Endothelial cell of umbilical vein (primary cell): ENCODE measurements around the gene MTM1. TPM values are rescaled to one million over a fixed set of nuclear protein-coding genes. Genes with fewer than 3 reads are reported as not detected.

Experiments
- BruUV-seq: library from RNA; stranded (reverse); fragments of 400-500 nt; replicated peaks from 2 replicates; lab custom pipeline; 2021; lab: Mats Ljungman, UMichigan
- CTCF ChIA-PET: fragments of 300-600, 350-600 bp; sonication (Branson Sonifier 250); formaldehyde crosslinking; loops from one replicate; lab custom pipeline; 2021; ENCODE audit warnings: antibody characterized with exemption, inconsistent platforms; lab: Charles Lee
- POLR2A ChIA-PET: fragments of 300-600, 350-600 bp; sonication (Branson Sonifier 250); formaldehyde crosslinking; loops from one replicate; lab custom pipeline; 2021; ENCODE audit warnings: antibody characterized with exemption, inconsistent platforms; lab: Charles Lee
- DNase-seq: peaks from one replicate; pipeline ENCODE4 v3.0.0-alpha.2; 2011; ENCODE audit warnings: low read depth, low spot score
- FAIRE-seq: peaks from 2 replicates; lab custom pipeline; 2011; peaks lifted over from hg19 to GRCh38; lab: Jason Lieb, UNC
- H2AFZ ChIP-seq: 2 replicates; pipeline ENCODE4 v1.6.0; 2012; ENCODE audit warnings: low read depth, low read length, control low read depth, inconsistent platforms
- H3K27ac ChIP-seq: 2 replicates; pipeline ENCODE4 v1.5.1; 2011; ENCODE audit warnings: low read depth, mild to moderate bottlenecking, control low read depth, low read length, moderate library complexity; ENCODE audit not compliant: insufficient read depth
- H3K27me3 ChIP-seq, 2 experiments: 2 replicates each; pipeline versions ENCODE4 v1.6.0 to v1.6.1; 2011; ENCODE audit warnings: low read length in 2 of 2, mixed read lengths in 1 of 2; ENCODE audit not compliant: control insufficient read depth in 2 of 2, insufficient read depth in 2 of 2
- H3K36me3 ChIP-seq, 2 experiments: 2 replicates in 1 of 2; 3 replicates in 1 of 2; pipeline ENCODE4 v1.5.1; 2011; ENCODE audit warnings: low read length in 2 of 2, mild to moderate bottlenecking in 1 of 2, moderate library complexity in 1 of 2; ENCODE audit not compliant: control insufficient read depth in 2 of 2, insufficient read depth in 2 of 2; ENCODE audit errors: extremely low read depth in 1 of 2
- H3K4me1 ChIP-seq: 3 replicates; pipeline ENCODE4 v1.5.1; 2011; ENCODE audit warnings: mild to moderate bottlenecking, low read length; ENCODE audit not compliant: control insufficient read depth, insufficient read depth; ENCODE audit errors: extremely low read depth
- H3K4me2 ChIP-seq: 2 replicates; pipeline ENCODE4 v1.6.1; 2011; ENCODE audit warnings: low read length, control low read depth, mixed read lengths; ENCODE audit not compliant: insufficient read depth
- H3K4me3 ChIP-seq, 3 experiments: fragments of 200-600 bp in 1 of 3; sonication (generic), shearing (Covaris generic) in 1 of 3; replicated peaks in 1 of 3; 2 replicates each; pipeline ENCODE4 v1.5.1; 2011 to 2016; ENCODE audit warnings: control low read depth in 3 of 3, low read length in 3 of 3, mild to moderate bottlenecking in 2 of 3, inconsistent platforms in 1 of 3, low read depth in 1 of 3, moderate library complexity in 1 of 3; ENCODE audit not compliant: insufficient read depth in 1 of 3
- H3K79me2 ChIP-seq: 2 replicates; pipeline ENCODE4 v1.6.0; 2012; ENCODE audit warnings: low read length, inconsistent platforms; ENCODE audit not compliant: control insufficient read depth, insufficient read depth
- H3K9ac ChIP-seq: replicated peaks from 2 replicates; pipeline ENCODE3; 2011; ENCODE audit warnings: low read length, control low read depth; ENCODE audit not compliant: insufficient read depth; ENCODE audit errors: extremely low read depth
- H3K9me1 ChIP-seq: replicated peaks from 3 replicates; pipeline ENCODE4 v1.6.0; 2011; ENCODE audit warnings: mild to moderate bottlenecking, low read length; ENCODE audit not compliant: control insufficient read depth, insufficient read depth; ENCODE audit errors: extremely low read depth
- H3K9me3 ChIP-seq: replicated peaks from 2 replicates; pipeline ENCODE4 v1.5.1; 2012; ENCODE audit warnings: low read length, inconsistent platforms; ENCODE audit not compliant: control insufficient read depth, insufficient read depth
- H4K20me1 ChIP-seq: replicated peaks from 2 replicates; pipeline ENCODE3; 2011; ENCODE audit warnings: mild to moderate bottlenecking, low read length; ENCODE audit not compliant: control insufficient read depth, insufficient read depth; ENCODE audit errors: extremely low read depth
- EZH2 ChIP-seq: IDR thresholded peaks from 2 replicates; pipeline ENCODE4 v1.6.1; 2012; ENCODE audit warnings: borderline replicate concordance, low read depth, mild to moderate bottlenecking, moderate library complexity, low read length, inconsistent platforms; ENCODE audit not compliant: severe bottlenecking
- FOS ChIP-seq: IDR thresholded peaks from 2 replicates; pipeline ENCODE4 v1.6.1; 2011; ENCODE audit warnings: mild to moderate bottlenecking, low read length, moderate library complexity, borderline replicate concordance; ENCODE audit not compliant: insufficient read depth
- GATA2 ChIP-seq: IDR thresholded peaks from 2 replicates; pipeline ENCODE4 v1.7.0; 2011; ENCODE audit warnings: low read depth, mild to moderate bottlenecking, moderate library complexity, mixed read lengths, low read length; ENCODE audit not compliant: insufficient read length, insufficient read depth
- JUN ChIP-seq: IDR thresholded peaks from 2 replicates; pipeline ENCODE4 v1.6.1; 2011; ENCODE audit warnings: borderline replicate concordance, low read depth; ENCODE audit not compliant: insufficient read length, insufficient read depth
- MAX ChIP-seq: IDR thresholded peaks from 2 replicates; pipeline ENCODE4 v1.6.1; 2011; ENCODE audit not compliant: insufficient read depth, insufficient read length
- MYC ChIP-seq: IDR thresholded peaks from one replicate; pipeline ENCODE4 v1.6.1; 2011; ENCODE audit warnings: mild to moderate bottlenecking, low read depth, low read length
- POLR2A ChIP-seq: IDR thresholded peaks from 2 replicates; pipeline ENCODE4 v1.6.1; 2012; ENCODE audit warnings: low read depth, mild to moderate bottlenecking, control low read depth, low read length
- dilution Hi-C: fragments of 300-500 bp; cut with MboI; formaldehyde crosslinking; loops from one replicate; pipeline ENCODE4 v1.15.0; 2019; ENCODE audit warnings: low sequenced_read_pairs; ENCODE audit not compliant: extremely low pct_ligation_motif_present
- intact Hi-C: fragments of 100-400 bp; cut with micrococcal nuclease; formaldehyde crosslinking; loops from one replicate; pipeline ENCODE4 v1.10.0; 2022
- polyA plus RNA-seq, 4 experiments: library from polyadenylated mRNA; depleted of rRNA in 3 of 4; stranded (reverse) in 3 of 4; unstranded in 1 of 4; fragments of >200 nt; gene quantifications; 2 replicates each; pipeline versions ENCODE4 v1.2.1 to v1.2.3, GENCODE V29; 2011 to 2012; ENCODE audit warnings: missing spikeins in 1 of 4
- total RNA-seq: library from RNA; stranded (reverse); gene quantifications from 2 replicates; pipeline ENCODE4 v1.2.3, GENCODE V29; 2021

Gene MTM1
- total and polyA plus RNA-seq, 2 donors (not counting 3 experiments of a cell fraction or from before 2014, with no cell fraction given), result 2.4 to 13.2 TPM

GRCh38 chrX:150602743-150603142 is 34.3 kb downstream of the MTM1 start:
- H3K9me3 ChIP-seq, result no peaks in the 10 kb centered on the region
- no peak overlapping the region for H3K9ac ChIP-seq
- DNase-seq, result no peak
- ChIA-PET CTCF (no interaction called here), POLR2A (no interaction called here)
- H3K27me3 ChIP-seq, result no peaks in the 10 kb centered on the region
- H2AFZ ChIP-seq, result no peak overlapping the region
- dilution Hi-C loops (no loop called here), intact Hi-C loops (no loop called here)
- no peaks in the 10 kb centered on the region for H3K9me1 ChIP-seq
- no peak for TF ChIP-seq JUN
- no peak for TF ChIP-seq EZH2
- no peak for TF ChIP-seq MYC
- TF ChIP-seq MAX, result no peak
- no peak for FAIRE-seq
- H3K4me1 ChIP-seq, result no peaks in the 10 kb centered on the region
- H3K27ac ChIP-seq, result no peak overlapping the region
- H3K4me3 ChIP-seq, result no peak overlapping the region
- no peaks in the 10 kb centered on the region for H4K20me1 ChIP-seq
- no peak overlapping the region for H3K4me2 ChIP-seq
- no peaks in the 10 kb centered on the region for H3K79me2 ChIP-seq
- no TSS peak for BruUV-seq
- peaks cover 0 to 2% of the 10 kb centered on the region in 2 experiments for H3K36me3 ChIP-seq

GRCh38 chrX:150605603-150606002 is 37.2 kb downstream of the MTM1 start:
- Histone ChIP-seq H3K9me1 (no peaks in the 10 kb centered on the region), H3K4me1 (no peaks in the 10 kb centered on the region), H3K4me2 (no peak overlapping the region), H3K9ac (no peak overlapping the region), H3K27me3 (no peaks in the 10 kb centered on the region), H3K4me3 (no peak overlapping the region), H2AFZ (no peak overlapping the region), H3K27ac (no peak overlapping the region), H3K9me3 (no peaks in the 10 kb centered on the region), H4K20me1 (no peaks in the 10 kb centered on the region), H3K36me3 (peaks cover 0 to 2% of the 10 kb centered on the region in 2 experiments), H3K79me2 (no peaks in the 10 kb centered on the region)
- FAIRE-seq (no peak), DNase-seq (no peak)
- dilution Hi-C loops (no loop called here), intact Hi-C loops (no loop called here)
- POLR2A ChIA-PET, result no interaction called here
- BruUV-seq, result no TSS peak
- TF ChIP-seq MAX, result no peak
- TF ChIP-seq POLR2A, result no peak
- no peak for TF ChIP-seq FOS
- TF ChIP-seq GATA2, result no peak
- CTCF ChIA-PET, result no interaction called here
